NK-92 (cell line): ENCODE data around the gene PXDC1.
"Not testable (repeated sequence)": the region's sequence is repeated elsewhere in the genome, so short reads cannot be mapped to it uniquely, and the experiment has no call there.

Experiments used
- DNase-seq: peaks from one replicate; lab custom pipeline; 2025; ENCODE audit not compliant: unreplicated experiment; lab: John Stamatoyannopoulos, UW

Gene PXDC1

DNA sequence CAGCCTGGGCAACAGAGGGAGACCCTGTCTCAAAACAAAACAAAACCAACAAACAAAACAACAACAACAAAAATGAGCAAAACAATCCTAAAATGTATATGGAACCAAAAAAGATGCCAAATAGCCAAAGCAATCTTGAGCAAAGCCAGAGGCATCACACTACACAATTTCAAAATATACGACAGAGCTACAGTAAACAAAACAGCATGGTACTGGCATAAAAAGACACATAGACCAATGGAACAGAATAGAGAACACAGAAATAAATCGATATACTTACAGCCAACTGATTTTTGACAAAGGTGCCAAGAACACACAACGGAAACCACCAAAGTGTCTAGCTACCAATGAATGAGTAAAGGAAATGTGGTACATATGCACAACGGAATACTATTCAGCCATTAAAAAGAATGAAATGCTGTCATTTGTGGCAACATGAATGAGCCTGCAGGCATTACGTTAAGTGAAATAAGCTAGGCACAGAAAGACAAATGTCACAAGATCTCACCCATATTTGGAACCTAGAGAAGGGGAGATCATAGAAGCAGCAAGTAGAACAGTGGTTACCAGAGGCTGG, 16.4 kb downstream of the PXDC1 start:
- DNase-seq, result no peak

DNA sequence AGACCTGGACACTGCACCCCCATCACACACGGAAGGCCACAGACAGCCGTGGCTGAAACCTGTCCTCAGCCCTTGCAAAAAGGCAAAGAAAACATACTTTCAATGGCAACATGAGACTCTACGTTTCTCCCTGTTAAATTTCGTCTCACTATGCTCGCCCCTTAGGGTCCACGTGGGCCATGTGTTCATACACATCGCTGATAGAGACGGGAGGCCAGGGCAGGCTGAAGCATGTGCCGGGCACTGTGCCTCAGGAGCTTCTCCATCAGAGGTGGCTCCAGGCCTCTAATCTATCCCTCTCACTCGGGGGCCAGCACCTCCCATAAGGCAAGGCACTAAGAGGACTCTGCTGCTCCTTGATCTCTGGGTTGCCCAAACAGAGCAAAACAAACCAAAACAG, 17.5 kb downstream of the PXDC1 start:
- no peak for DNase-seq

DNA sequence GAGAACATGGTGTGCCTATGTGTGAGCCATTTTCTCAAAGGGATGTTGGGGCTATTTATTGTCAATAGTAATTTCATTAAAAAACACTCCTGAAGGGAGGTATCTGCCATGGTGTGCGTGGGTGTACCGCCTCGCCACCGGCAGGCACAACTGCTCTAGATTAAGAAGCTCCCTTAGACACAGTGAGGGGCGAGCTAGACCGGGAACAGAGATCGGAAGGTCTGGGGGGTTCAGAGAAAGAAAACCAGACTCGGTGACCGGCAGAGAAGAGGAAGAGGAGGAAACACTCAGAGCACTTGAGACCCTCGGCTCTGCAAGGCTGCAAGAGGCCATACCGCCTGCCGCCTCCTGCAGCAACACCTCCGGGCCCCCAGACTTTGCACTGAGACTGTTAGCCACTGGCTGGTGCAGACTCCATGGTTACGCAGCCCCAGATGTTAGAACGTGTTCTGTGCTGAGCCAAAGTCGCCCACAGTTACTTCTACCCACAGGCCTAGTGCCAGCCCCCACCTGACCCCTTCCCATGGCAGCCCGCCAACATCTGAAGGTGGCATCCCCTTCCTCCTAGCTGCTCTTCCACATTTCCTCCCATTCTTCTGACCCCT, 18.1 kb downstream of the PXDC1 start:
- no peak for DNase-seq

DNA sequence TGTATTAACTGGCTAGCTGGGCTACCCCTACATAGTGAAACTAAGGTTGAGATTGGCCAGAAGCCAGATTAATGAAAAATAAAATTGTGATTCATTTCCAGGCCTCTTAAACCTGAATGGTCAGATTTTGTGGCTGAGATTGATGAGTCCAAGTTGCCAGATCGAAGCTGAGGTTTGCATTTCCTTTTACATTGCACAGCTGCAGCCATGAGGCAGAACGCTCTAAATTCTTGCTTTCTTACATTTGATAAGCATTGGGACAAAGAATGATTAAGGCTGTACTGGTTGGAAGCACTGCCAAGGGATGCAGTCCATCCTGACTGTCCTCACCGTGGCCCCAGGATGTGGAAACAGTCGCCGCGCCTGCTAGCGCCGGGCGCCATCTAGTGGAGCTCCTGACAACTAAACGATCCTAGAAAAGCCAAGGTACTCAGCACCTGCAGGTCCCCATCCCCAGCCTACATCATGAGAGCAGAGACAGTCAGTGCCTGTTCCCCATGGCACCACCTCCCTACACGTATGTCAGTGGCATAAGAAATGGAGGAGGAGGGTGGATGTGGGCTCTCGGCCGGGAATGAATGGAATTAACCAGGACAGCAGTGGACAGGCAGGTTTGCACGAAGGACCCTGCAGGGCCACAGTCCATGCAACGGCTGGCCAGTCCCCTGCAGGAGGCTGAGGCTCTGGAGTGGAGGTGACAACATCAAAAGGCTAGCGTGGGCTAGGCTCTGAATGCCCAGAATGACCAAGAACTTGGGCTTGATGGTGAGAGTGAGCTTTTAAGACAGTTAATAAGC, 19.0 kb downstream of the PXDC1 start:
- no peak for DNase-seq

DNA sequence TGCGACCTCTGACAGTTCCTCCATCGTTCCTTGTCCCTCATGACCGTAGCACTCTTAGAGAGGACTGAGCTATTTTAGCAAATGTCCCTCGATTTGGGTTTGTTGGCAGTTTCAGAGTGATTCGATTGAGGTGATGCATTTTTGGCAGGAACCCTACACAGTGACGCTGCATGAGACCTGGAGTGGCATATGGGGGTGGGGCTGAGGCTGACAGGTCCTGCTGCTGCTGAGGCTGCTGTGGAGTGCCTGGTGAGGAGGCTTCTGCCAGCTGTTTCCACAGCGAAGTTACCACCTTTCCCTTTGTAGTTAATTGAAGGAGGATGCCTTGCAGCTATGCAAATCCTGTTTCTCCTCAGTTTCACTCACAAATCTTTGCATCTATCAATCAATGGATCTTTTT, 19.8 kb downstream of the PXDC1 start:
- no peak for DNase-seq

DNA sequence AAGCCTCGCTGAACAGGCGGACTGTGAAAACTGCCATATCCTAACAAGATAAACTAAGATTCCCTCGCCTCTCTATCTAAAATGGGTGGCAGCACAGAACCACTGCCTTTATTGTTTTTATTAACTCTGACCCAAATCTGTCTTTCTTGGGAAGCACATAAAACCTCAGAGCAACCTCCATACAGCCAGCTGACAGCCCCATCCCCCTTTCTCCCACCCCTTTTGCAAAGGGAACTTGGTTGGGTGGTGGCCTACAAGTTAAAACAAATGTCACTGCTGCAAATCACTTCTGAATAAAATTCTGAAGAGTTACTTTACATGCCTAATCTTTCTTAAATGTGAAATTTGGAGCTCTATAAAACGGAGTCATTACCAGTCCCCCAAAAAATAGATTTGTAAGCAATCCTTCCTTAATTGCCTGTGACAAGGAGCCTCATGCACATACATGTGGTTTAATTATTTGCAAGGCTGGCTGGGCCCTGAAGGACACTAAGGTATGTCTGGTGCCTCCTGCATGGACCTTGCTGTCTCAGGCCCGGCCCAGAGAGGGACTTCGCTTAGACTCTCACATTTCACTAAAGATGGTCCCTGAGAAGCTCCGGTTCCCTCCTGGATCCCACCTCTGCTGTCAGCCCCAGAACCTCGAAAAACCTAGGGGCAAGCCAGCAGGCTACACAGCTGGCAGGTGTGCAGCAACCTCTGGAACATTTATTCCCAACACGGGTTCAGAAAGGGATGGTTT, 21.7 kb downstream of the PXDC1 start:
- DNase-seq, result no peak

DNA sequence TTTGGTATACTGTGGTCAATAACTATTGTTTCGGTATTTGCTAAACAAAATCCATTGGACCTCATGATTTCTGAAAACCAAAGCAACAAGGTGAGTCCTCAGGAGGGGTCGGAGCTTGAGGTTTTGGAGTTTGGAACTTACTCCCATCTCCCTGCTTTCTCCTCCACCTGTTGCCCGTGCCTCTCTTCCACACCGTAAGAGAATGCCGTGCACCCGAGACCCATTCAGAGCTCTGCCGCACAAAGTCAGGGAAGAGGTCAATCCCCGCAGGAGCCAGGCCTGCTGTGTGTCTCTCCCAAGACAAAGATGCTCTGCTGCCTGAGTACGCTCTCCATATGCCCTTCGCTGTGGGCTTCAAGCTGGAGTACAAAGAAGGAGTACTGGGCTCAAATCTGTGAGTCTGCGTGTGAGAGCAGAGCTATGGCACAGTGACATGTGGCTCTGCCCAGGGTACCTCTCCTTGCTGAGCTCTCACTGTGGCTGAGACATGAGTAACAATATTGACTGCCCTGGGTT, 23.9 kb downstream of the PXDC1 start:
- DNase-seq, result no peak

DNA sequence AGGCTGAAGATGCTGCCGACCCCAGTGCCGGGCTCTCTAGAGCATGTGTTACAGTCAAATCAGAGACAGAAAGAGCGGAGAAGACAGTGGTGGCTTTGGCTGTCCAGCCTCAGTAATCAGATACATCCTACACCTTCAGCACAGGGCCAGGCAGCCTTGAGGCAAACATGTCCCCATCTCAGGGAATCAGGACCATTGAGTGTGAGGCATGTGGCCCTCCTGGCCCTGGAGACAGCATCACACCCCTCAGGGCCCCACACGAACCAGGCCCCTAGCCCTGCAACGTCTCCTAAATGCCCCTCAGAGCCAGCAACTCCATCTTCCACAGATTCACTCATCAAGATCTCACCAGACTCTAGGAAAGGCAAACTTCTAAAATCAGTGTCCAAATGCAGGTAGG, 24.5 kb downstream of the PXDC1 start:
- DNase-seq, result no peak

DNA sequence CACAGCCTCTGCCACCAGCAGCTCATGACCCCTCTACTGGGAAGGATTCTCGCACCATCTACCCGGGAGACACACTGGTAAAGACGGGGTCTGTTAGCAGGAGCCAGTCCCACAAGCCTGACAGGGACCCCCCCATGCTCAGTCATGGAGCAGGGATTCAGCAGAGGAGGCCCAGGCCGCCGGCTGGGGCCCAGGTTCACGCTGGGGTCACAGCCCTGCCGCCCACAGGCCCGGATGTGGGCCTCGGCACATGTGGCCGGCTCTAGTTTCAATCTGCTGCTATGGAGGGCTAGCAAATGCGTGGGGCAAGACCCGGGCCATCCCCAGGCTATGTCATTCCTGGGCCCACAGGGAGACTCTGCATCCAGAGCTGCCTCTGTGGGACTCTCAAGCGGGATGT, 25.1 kb downstream of the PXDC1 start:
- DNase-seq, result no peak

DNA sequence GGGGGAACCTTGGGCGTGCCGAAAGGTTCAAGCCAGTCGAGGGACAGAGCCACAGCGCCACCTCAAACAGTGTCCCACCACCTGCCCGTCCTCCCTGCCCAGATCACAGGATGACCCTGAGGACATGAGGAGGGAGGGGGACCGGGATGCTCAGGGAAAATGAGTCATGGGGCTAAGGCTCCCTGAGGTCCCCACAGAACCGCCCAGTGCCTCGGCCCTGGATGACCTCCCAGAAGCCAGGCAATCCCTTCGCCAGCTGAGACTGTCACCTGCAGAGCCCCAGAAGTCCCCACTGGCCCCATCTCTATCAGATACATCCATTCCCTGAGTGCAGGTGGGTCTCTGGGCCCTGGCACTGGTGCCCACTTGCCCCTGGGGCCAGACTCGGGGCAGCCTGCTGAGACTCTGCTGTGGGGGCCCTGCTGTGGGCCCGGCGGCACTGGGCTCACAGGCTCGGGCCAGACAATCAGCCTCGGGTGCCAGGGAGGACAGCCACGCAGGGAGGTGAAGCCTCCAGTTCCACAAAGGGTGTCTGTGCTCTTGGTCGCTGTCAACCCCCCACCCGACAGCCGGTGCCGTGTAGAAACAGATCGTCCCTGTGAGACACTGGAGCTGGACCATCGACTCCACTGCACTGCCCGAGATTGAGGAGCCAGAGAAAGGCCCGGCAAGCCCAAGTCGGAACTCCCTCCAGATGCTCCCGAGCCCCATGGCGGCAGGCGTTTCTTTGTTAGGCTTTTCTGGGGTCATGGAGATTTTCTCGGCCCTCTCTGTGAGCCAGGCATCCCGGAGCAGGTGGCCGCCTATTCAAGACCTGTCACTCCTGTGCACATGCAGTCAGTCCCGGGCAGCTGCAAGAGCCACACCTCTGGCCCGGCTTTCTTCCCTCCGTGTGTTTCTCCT, 26.1 kb downstream of the PXDC1 start:
- DNase-seq, result no peak

DNA sequence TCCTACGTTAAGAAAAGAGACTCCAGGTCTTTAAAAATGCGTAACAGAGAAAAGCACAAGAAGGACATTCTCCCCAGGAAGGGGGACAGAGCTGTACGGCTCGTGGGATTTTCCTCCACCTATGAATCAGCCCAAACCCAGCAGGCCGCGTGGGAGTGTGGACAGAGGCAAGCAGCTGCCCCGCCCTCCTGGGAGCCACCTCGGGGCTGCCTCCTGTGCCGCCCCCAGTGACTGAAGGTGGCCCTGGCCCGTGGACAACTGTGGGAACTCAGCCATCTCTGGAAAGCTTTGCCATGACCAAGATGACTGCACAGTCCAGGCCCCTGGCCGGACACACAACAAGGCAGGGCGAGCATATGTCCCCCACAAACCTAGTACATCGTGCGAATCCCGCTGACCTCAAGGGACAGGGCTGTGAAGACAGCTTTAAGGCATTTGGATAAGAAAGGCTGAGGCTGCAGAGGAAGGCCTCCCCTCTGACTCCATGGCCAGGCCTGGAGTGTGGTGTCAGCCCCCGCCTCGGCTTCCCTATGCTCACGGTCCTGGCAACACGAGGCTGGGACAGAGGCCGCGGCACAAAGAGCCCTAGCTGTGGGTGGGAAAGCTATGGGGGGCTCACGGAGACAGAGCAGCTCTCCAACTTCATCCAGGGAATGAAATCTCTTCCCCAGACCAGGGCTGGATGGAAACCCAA, 26.9 kb downstream of the PXDC1 start:
- DNase-seq, result no peak

DNA sequence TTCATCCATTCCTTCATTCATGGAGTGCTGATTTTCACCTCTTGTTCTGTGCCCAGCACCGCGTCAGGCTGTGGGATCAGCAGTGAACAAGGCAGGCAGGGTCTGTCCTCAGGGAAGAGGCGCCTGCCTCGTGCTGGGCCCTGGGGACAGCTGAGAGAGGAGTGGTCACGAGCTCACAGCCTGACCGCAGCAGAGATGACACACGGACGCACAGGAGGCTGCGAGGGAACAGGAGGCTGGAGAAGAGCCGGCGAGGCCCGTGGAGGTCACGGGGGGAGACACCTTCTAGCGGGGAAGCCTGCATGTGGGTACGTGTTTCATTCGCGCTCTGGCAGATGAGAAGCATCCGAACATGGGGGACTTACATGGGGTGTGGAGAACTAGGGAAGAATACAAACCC, 27.5 kb downstream of the PXDC1 start:
- DNase-seq, result no peak

DNA sequence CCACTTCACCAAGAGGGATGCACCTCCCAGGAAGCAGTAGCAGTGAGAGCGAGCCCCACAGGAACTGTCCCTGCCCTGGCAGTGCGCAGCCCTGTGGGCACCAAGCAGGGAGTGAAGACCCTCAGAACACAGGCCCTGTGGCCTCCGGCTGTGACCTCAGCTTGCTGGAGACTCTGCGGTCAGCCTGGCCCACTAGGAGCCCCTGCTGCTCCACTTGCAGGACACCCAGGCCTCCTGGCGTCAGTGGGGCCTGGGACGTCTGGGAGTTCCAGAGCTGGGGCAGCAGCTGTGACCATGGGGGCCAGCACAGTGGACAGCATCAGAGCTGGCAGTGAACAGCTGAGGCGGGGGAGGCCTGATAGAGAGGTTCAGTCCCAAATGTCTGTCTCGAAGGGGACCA, 28.3 kb downstream of the PXDC1 start:
- DNase-seq, result no peak

DNA sequence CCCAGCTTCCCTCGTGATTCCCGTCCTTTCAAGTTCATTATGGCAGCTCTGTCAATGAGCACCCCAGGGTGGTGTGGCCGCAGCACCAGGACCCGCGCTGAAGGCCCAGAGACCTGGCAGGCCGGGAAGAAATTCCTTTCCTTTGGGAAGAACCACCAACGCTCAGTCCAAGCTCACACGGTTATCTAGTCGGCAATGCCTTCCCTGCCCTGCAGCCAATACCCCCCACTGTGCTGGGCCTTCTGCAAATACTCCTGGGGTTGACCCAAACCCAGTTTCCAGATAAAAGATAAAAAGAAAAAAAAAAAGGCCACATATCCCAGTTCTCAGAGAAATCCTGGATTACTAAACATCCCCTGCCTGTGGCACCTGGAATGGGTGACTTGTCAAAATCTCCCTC, 28.7 kb downstream of the PXDC1 start:
- DNase-seq, result no peak

DNA sequence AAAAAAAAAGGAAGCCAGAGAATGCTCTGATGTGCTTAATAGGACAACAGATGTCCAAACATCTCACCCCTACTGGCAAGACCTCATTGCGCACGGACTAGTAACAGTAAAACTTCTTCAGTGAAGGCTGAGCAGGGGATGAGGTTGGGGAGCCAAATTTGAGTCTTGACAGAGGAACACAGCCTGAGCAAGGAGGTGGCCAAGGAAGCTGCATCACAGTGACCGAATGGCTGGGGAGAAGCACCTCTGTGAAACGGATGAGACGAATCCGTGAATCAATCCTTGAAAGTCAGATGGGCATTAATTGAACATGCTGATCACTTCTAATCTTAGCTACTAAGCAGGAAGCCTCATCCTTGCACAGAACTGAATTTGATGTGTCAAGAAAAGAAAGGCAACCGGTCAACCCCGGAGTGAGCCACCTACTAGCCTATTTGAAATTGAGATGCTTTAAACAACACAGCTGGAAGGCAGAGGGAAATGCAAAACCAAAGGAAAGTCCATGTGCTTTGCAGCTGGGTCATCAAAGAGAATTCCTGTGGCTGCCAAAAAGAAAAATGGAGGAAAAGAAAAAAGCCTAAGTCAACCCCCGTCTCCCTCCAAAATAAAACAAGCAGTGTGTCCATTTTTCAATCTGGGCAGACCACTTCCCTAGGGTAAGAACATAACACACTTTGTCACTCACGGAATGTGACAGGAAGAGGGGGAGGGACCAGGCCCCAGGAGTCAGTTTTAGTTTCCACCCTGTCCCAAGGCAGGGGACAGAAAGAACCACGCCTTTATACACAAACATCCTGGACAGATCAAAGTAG, 29.5 kb downstream of the PXDC1 start:
- no peak for DNase-seq

DNA sequence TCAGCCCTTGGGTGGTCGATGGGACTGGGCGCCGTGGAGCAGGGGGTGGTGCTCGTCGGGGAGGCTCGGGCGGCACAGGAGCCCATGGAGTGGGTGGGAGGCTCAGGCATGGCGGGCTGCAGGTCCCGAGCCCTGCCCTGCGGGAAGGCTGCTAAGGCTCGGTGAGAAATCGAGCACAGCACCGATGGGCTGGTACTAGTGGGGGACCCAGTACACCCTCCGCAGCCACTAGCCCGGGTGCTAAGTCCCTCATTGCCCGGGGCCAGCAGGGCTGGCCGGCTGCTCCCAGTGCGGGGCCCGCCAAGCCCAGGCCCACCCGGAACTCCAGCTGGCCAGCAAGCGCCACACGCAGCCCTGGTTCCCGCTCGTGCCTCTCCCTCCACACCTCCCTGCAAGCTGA, 30.7 kb downstream of the PXDC1 start:
- not testable (repeated sequence) for DNase-seq

DNA sequence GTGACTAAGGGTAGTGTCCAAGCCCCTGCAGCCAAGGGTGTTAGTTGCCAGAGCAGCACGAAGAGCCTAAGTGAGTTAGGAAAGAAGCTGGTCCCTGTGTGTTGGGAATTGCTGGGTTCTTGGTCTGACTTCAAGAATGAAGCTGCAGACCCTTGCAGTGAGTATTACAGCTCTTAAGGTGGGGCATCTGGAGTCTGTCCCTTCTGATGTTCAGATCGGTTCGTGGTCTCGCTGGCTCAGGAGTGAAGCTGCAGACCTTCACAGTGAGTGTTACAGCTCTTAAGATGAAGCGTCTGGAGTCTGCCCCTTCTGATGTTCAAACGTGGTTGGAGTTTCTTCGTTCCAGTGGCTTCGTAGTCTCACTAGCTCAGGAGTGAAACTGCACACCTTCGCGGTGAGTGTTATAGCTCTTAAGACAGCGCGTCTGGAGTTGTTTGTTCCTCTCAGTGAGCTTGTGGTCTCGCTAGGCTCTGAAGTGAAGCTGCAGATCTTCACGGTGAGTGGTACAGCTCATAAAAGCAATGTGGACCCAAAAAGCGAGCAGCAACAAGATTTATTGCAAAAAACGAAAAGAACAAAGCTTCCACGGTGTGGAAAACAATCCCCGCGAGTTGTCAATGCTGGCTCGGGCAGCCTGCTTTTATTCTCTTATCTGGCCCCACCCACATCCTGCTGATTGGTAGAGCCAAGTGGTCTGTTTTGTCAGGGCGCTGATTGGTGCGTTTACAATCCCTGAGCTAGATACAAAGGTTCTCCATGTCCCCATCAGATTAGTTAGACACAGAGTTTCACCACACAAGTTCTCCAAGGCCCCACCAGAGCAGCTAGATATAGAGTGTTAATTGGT, 31.8 kb downstream of the PXDC1 start:
- DNase-seq, result no peak

DNA sequence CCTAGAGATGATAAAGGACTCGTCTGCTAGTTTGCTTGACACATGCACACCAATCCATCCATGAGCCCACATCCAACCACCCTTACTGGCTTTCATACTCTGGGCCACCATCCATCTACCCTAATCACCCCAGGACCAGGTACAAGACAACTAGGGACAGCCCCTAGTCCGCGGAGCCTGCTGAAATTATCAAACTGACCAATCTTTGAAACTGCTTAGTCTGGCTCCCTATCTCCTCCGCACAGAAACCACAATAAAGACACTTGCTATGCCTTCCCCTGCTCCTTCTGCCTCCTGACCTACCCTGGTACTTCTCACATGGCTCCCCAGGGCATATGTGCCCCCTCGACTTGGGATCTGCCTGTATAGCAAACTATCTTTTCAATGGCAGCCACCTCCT, 33.1 kb downstream of the PXDC1 start:
- DNase-seq, result no peak
